T-helper 2 cell treated with Interferon-gamma antibody and Interleukin-4, amounts not matched to agents 5 μg/mL and 100 μg/mL, for 36 hours (primary cell): ENCODE measurements around the gene SETD2.

Experiments used
- DNase-seq: peaks from one replicate; pipeline ENCODE4 v3.0.0; 2021; ENCODE audit warnings: low spot score
- H3K27ac Mint-ChIP-seq: one replicate; pipeline ENCODE4 v1.8.0; 2021; ENCODE audit warnings: mild to moderate bottlenecking, mixed read lengths
- H3K27me3 Mint-ChIP-seq: one replicate; pipeline ENCODE4 v1.8.0; 2021; ENCODE audit warnings: low read depth, mixed read lengths
- H3K36me3 Mint-ChIP-seq: one replicate; pipeline ENCODE4 v1.8.0; 2021; ENCODE audit warnings: low read depth, mixed read lengths
- H3K4me1 Mint-ChIP-seq: one replicate; pipeline ENCODE4 v1.8.0; 2021; ENCODE audit warnings: low read depth, mixed read lengths
- H3K4me3 Mint-ChIP-seq: one replicate; pipeline ENCODE4 v1.8.0; 2022; ENCODE audit warnings: mild to moderate bottlenecking, moderate library complexity, mixed read lengths
- H3K9me3 Mint-ChIP-seq: one replicate; pipeline ENCODE4 v1.8.0; 2021; ENCODE audit warnings: mixed read lengths

Gene SETD2

GRCh38 chr3:47024932-47025331 lies 139.0 kb downstream of the SETD2 start:
- H3K9me3 Mint-ChIP-seq = no peaks in the 10 kb centered on the region
- H3K36me3 Mint-ChIP-seq = peaks cover 13% of the 10 kb centered on the region
- peaks cover 9% of the 10 kb centered on the region for H3K4me1 Mint-ChIP-seq
- DNase-seq = no peak
- no peak overlapping the region for H3K4me3 Mint-ChIP-seq
- H3K27me3 Mint-ChIP-seq = no peaks in the 10 kb centered on the region
- H3K27ac Mint-ChIP-seq = no peak overlapping the region

DNA sequence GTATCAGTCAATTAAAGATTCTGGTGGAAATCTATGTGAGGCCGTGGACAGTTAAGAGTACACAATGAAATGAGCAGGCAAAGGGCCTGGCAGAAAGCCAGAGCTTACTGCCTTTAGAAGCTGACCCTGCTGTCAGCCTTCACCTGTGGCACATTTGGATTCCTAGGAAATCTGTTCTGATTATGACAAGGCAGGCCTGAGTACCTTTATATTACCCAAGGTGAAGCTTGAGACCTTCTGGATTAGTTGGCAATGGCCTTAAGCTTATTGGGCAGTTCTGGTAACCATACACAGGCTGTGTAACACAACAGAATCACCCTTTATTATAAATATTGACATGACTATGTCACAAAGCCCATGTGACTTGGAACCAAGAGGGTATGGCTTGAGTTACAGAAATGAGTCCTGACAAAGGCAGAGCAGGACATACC lies 141.3 kb downstream of the SETD2 start:
- Mint-ChIP-seq H3K36me3 (peaks cover 18% of the 10 kb centered on the region), H3K27me3 (no peaks in the 10 kb centered on the region), H3K9me3 (no peaks in the 10 kb centered on the region), H3K4me1 (peaks cover 26% of the 10 kb centered on the region), H3K4me3 (no peak overlapping the region), H3K27ac (no peak overlapping the region)
- DNase-seq = no peak

- H3K9me3 Mint-ChIP-seq = no peaks in the 10 kb centered on the region
- no peak overlapping the region for H3K4me3 Mint-ChIP-seq
- peaks cover 24% of the 10 kb centered on the region for H3K36me3 Mint-ChIP-seq
- H3K27ac Mint-ChIP-seq = peak overlapping the region; percentile 49
- DNase-seq = no peak
- peaks cover 42% of the 10 kb centered on the region for H3K4me1 Mint-ChIP-seq
- H3K27me3 Mint-ChIP-seq = no peaks in the 10 kb centered on the region
Measured at GRCh38 chr3:47020311-47020710, 143.6 kb downstream of the SETD2 start.

DNA sequence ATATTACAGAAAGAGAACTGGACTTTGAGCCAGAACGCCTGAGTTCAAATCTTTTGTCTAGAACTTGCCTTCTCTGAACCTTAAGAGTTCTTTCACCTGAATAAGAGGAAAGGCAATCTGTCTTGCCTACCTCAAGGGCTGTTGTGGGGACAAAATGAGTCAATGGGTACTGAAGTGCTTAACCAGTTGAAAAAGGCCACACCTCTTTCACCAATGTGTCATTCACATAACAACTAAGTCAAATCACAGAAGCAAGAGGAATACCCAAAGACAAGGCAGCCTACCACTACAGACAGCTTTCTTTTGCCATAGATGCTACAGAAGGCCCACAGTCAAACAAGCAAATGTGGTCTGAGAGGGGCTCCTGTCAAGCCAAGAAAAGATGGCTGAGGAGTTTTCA lies 144.7 kb downstream of the SETD2 start:
- peak overlapping the region; percentile 10 for H3K4me3 Mint-ChIP-seq
- peak; percentile 58 for DNase-seq
- no peaks in the 10 kb centered on the region for H3K9me3 Mint-ChIP-seq
- H3K27ac Mint-ChIP-seq = peak overlapping the region; percentile 62
- H3K36me3 Mint-ChIP-seq = peaks cover 30% of the 10 kb centered on the region
- H3K27me3 Mint-ChIP-seq = no peaks in the 10 kb centered on the region
- H3K4me1 Mint-ChIP-seq = peaks cover 43% of the 10 kb centered on the region

- Mint-ChIP-seq H3K9me3 (no peaks in the 10 kb centered on the region), H3K27me3 (no peaks in the 10 kb centered on the region), H3K27ac (no peak overlapping the region), H3K4me1 (peaks cover 44% of the 10 kb centered on the region), H3K36me3 (peaks cover 36% of the 10 kb centered on the region), H3K4me3 (no peak overlapping the region)
- DNase-seq = no peak
Measured at GRCh38 chr3:47018269-47018611, 145.7 kb downstream of the SETD2 start.

GRCh38 chr3:47017504-47018268 lies 146.2 kb downstream of the SETD2 start:
- DNase-seq = no peak
- Mint-ChIP-seq H3K4me1 (peaks cover 44% of the 10 kb centered on the region), H3K36me3 (peaks cover 36% of the 10 kb centered on the region), H3K9me3 (no peaks in the 10 kb centered on the region), H3K4me3 (peak overlapping the region; percentile 60), H3K27me3 (no peaks in the 10 kb centered on the region), H3K27ac (peak overlapping the region; percentile 88)

DNA sequence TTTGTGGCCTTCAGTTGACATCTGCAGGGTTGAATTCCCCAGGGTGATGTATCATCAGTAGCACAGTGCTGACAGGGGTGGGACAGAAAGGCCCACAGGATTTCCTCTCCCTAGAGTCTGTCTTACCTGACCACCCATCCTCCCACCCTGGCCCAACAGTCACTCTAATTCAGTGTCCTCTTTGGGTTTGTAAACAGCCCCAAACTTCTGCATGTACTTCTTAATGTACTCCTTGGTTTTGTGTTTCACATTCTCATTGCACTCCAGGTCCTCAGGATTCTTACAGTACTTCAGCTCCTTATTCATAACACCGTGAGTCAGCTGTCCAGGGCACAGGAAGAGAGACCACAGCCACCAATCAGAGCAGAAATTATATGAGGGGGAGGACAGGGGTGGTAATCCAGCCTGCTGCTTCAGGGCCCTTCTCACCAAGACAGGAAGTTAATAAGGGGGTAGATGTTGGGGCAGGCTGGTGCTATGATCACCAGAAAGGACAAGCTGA lies 146.9 kb downstream of the SETD2 start:
- Mint-ChIP-seq H3K4me3 (peak overlapping the region; percentile 60), H3K27me3 (no peaks in the 10 kb centered on the region), H3K36me3 (peaks cover 36% of the 10 kb centered on the region), H3K9me3 (no peaks in the 10 kb centered on the region), H3K27ac (peak overlapping the region; percentile 88), H3K4me1 (peaks cover 44% of the 10 kb centered on the region)
- peak; percentile 62 for DNase-seq

DNA sequence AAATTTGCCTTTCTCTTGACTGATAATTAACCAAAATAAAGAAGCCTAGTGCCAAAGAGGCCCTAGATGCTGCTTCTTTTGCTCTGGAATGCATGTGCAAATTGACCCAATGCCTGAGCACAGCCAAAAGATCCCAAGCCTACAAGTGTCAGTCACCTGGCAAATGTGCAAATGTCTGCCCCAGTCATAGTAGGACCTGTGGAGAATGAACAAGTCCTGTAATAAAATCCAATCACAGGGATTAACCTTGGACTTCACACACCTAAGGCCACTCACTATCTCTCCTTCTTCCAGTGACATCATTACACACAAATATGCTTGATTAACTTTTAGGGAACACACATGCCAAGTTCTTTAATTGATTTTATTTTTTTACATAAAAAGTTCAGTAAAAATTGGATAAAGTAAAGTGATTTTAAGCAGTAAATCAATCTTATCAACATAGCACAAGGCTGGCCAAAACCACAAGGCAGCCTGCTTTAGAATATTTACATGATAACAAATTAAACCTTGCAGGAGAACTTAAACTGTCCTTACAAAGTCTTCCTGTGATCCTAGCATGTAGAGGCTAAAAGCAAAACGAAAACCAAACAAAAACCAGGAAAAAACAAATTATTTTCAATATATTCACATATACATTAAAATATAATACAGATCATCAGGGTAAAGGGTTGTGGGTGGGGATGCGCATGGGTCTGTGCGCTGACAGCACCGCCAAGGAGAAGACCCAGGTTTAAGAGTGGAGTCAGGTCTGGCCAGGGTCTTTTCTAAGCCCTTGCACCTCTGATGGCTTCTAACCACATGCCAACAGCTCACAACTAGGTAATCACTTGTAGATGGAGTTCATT lies 147.6 kb downstream of the SETD2 start:
- no peak for DNase-seq
- H3K27me3 Mint-ChIP-seq = no peaks in the 10 kb centered on the region
- no peaks in the 10 kb centered on the region for H3K9me3 Mint-ChIP-seq
- H3K4me1 Mint-ChIP-seq = peaks cover 47% of the 10 kb centered on the region
- peak overlapping the region; percentile 60 for H3K4me3 Mint-ChIP-seq
- H3K27ac Mint-ChIP-seq = peak overlapping the region; percentile 88
- H3K36me3 Mint-ChIP-seq = peaks cover 41% of the 10 kb centered on the region

GRCh38 chr3:47015151-47015550 lies 148.8 kb downstream of the SETD2 start:
- Mint-ChIP-seq H3K9me3 (no peaks in the 10 kb centered on the region), H3K27me3 (no peaks in the 10 kb centered on the region), H3K4me3 (no peak overlapping the region), H3K27ac (peak overlapping the region; percentile 16), H3K36me3 (peaks cover 45% of the 10 kb centered on the region), H3K4me1 (peaks cover 45% of the 10 kb centered on the region)
- no peak for DNase-seq

DNA sequence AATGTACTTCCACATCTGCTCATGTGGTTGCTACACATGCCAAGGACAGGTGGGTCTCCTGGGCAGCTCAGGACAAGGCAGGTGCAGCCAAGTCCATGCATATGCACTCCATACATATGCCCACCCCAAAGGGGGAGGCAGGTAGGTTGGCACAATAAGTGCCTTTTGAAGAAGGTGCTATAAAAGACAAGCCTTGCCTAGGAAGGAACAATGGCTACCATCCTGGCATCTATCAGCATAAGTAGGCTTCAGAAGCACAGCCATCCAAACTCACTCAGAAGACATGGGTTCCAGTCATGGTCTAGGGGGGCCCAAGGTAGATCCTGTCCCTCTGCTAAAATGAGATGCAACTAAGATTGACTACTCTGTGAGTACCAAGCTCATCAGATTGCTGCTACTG lies 149.9 kb downstream of the SETD2 start:
- no peak for DNase-seq
- Mint-ChIP-seq H3K27ac (peak overlapping the region; percentile 47), H3K9me3 (no peaks in the 10 kb centered on the region), H3K4me3 (no peak overlapping the region), H3K4me1 (peaks cover 35% of the 10 kb centered on the region), H3K27me3 (no peaks in the 10 kb centered on the region), H3K36me3 (peaks cover 43% of the 10 kb centered on the region)

- Mint-ChIP-seq H3K4me1 (peaks cover 31% of the 10 kb centered on the region), H3K36me3 (peaks cover 42% of the 10 kb centered on the region), H3K27ac (no peak overlapping the region), H3K9me3 (no peaks in the 10 kb centered on the region), H3K4me3 (no peak overlapping the region), H3K27me3 (no peaks in the 10 kb centered on the region)
- no peak for DNase-seq
Measured at GRCh38 chr3:47013231-47013630, 150.7 kb downstream of the SETD2 start.

DNA sequence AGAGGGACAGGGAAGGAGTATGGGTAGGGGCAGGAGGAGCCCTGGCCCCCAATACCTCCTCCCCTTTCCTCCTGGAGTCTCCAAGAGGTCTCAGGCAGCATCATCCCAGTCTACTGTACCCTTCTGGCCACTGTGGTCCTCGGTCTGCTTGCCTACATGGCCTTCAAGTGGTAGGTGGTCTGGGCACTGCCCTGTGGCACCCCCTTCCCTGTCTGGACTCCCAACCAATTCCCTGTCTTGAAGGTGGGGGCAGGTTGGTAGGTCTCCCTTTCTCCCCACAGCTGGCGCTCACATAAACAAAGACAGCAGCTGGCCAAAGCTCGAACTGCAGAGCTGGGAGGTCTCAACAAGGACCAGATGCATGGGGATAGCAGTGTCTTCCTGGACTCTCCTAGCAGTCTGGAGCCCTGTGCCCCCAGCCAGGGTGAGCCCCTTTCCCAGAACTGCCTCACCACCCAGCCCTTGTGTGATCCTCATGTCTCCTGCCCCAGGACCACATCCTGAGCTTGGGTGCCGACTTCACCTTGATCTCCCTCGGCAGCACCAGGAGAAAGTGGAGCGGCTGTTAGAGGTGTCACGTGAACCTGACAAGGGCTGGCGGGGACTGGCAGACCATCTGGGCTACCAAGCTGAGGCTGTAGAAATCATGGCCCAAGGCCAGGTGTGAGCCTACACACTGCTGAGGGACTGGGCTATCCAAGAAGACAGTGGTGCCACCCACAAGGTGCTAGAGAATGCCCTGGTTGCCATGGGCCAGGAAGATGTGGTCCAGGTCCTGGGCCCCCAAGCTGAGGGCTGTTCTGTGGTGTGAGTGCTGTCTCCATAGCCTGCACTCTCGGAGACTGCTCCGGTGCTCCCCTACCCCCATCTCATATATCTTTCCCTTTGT lies 151.3 kb downstream of the SETD2 start:
- no peak for DNase-seq
- Mint-ChIP-seq H3K36me3 (peaks cover 45% of the 10 kb centered on the region), H3K4me3 (no peak overlapping the region), H3K4me1 (peaks cover 27% of the 10 kb centered on the region), H3K27ac (no peak overlapping the region), H3K9me3 (no peaks in the 10 kb centered on the region), H3K27me3 (no peaks in the 10 kb centered on the region)

- Mint-ChIP-seq H3K27ac (no peak overlapping the region), H3K4me1 (peaks cover 15% of the 10 kb centered on the region), H3K27me3 (no peaks in the 10 kb centered on the region)
Measured at GRCh38 chr3:47011371-47011770, 152.5 kb downstream of the SETD2 start.

More at GRCh38 chr3:47011371-47011770, 152.5 kb downstream of the SETD2 start:
- no peak for DNase-seq
- peaks cover 47% of the 10 kb centered on the region for H3K36me3 Mint-ChIP-seq
- no peak overlapping the region for H3K4me3 Mint-ChIP-seq
- H3K9me3 Mint-ChIP-seq = no peaks in the 10 kb centered on the region
